ENCODE results near the gene PNLIPRP3.

Gene PNLIPRP3

DNA sequence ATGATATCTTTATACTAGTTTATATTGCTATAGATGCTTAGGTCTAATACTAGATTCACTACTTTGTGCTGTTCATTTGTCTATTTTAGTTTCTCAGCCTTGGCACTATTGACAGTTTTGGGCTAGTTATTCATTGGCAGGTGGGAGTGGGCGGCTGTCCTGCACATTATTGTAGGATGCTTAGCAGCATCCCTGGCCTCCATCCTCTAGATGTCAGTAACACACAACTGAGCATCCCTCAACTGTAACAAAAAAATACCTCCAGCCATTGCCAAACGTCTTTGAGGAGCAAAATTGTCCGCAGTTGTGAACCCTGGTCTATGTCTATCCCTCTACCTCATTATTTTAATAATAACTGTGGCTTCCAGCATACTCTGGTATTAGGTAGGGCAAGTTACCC lies 83.7 kb downstream of the PNLIPRP3 start:
- no peak for DNase-seq

DNA sequence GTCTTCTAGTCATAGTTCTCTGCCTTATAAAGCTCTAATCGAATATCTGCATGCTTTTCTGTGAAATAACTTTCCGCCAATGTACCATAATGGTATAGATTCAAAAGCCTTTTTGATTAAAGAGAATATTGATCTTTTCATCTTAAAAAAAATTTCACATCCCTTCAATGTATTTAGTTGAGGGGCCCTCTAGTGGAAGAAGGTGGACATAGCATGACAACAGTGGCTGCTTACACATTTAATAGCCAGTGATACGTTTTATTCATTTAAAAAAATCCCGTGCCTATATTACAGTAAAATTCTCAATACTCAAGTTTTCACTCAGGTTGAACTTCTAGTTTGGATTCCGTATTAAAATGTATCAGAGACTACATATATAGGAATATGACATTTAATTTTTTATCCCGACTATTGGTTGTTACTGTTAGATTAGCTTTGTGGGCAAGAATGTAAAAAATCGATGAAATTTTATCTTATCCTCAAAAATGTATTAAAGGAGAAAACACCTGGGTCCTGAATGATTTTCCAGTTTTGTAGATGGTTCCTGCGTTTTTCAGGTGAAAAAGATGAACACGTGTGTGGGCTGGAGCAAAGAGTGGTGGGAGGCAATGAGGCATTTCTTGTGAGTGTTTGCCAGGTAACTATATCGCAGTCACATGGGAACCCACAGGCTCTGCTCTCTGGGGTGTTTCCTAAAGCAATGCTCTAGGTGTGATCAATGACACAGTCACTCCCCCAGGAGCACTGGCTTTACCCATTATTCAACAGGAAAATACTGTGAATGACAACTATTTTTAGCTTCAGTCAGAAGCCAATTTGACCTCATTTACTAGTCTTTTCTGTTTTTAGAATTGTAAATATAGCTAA lies 94.0 kb downstream of the PNLIPRP3 start:
- DNase-seq: peak; percentile 34

DNA sequence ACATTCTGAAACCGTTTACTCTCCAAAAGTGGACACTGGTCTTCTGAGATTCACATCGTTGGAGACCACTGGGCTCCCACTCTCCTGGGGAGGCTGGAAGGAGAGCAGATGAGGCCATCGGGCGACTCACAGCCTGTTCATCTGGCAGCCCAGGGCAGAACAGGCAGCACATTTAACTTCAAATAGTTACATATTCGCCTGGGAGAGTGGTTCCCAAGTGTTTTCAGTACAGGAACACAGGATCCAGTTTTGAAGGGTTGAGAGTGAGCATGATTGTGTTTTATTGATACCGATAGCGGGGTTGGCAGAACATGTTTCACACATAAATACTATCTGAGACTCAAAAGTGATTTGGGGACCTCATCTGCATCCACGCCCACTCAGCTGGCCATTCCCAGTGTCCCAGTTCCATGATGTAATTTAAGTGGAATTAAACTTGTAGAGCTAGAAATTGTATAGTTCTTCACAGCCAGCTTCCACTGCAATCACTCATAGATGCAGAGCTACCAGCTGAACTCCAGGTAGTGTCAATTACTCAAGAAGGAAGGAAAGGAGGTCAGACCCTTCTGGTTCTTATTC lies 95.2 kb downstream of the PNLIPRP3 start:
- DNase-seq: no peak

DNA sequence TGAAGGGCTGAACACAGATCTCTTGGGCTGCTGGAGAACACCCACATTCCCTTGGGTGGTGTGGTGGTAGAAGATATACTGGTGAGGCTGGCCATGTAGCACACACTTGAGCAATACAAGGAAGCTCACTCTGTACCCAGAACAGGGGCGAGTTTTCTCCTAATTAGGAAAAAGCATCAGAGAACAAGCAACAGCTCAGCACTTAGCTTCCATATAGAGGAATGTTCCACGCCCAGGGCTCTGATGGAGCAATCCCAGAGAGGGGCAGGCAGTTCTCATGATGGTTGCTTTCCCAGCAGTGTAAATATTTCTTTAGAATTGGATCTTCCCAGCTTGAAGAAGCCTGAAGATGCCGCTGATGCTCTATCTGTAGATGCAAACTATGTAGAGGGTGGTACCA lies 97.1 kb downstream of the PNLIPRP3 start:
- DNase-seq: no peak

DNA sequence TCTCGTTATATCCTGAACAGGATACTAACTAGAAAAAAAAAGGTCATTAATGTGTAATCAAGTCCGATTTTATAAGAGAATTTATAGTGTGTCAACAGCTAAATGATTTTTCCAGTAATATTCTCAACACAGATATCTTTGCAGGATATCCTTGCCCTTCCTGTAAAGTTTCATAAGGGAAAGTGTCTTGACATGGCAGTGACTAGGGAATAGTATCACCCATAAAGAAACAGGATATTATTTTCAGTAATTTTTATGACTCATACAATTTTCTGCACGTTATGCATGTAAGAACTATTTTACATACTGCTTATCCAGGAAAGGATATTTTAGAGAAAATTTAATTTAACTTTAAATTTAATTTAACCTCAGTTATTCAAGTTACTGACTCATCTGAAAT lies 98.6 kb downstream of the PNLIPRP3 start:
- no peak for DNase-seq

All from inflammatory macrophage treated with lipopolysaccharide for 4 hours (primary cell).